NCI-H345 treated with DMSO at 0.1 percent for 48 hours (cell line): ENCODE results near the gene SPSB1.

Source experiments
- DNase-seq: peaks from one replicate; lab custom pipeline; 2025; ENCODE audit not compliant: unreplicated experiment; lab: John Stamatoyannopoulos, UW

SPSB1 gene

GRCh38 chr1:9278585-9279153 lies 14.0 kb upstream of the SPSB1 start:
- DNase-seq: no peak

GRCh38 chr1:9279172-9279840 lies 13.4 kb upstream of the SPSB1 start:
- DNase-seq: no peak

GRCh38 chr1:9280015-9280860 lies 12.5 kb upstream of the SPSB1 start:
- no peak for DNase-seq

- no peak for DNase-seq
Measured at GRCh38 chr1:9281071-9281827, 11.4 kb upstream of the SPSB1 start.

- DNase-seq: no peak
Measured at GRCh38 chr1:9281908-9282695, 10.6 kb upstream of the SPSB1 start.

GRCh38 chr1:9282696-9282955 lies 10.1 kb upstream of the SPSB1 start:
- DNase-seq: no peak

- no peak for DNase-seq
Measured at GRCh38 chr1:9284061-9284460, 8.6 kb upstream of the SPSB1 start.

GRCh38 chr1:9286556-9286955 lies 6.1 kb upstream of the SPSB1 start:
- DNase-seq: no peak

GRCh38 chr1:9289090-9289534 lies 3.6 kb upstream of the SPSB1 start:
- no peak for DNase-seq

GRCh38 chr1:9289711-9290485 lies 2.8 kb upstream of the SPSB1 start:
- DNase-seq: no peak

- DNase-seq: no peak
Measured at GRCh38 chr1:9291914-9292360, 757 bp upstream of the SPSB1 start.

- DNase-seq: no peak
Measured at GRCh38 chr1:9293241-9293532, 493 bp downstream of the SPSB1 start.

GRCh38 chr1:9293533-9294404 lies 1.1 kb downstream of the SPSB1 start:
- DNase-seq: no peak

- DNase-seq: no peak
Measured at GRCh38 chr1:9294405-9294773, 1.7 kb downstream of the SPSB1 start.

GRCh38 chr1:9294910-9295636 lies 2.4 kb downstream of the SPSB1 start:
- DNase-seq: no peak

GRCh38 chr1:9295884-9296283 lies 3.2 kb downstream of the SPSB1 start:
- no peak for DNase-seq

- DNase-seq: no peak
Measured at GRCh38 chr1:9296850-9297249, 4.2 kb downstream of the SPSB1 start.

- DNase-seq: no peak
Measured at GRCh38 chr1:9297831-9298230, 5.1 kb downstream of the SPSB1 start.

- DNase-seq: no peak
Measured at GRCh38 chr1:9298282-9298681, 5.6 kb downstream of the SPSB1 start.
